D721Med (cell line): ENCODE data around the gene HS6ST3.

Experiments used
- DNase-seq: peaks from one replicate; pipeline ENCODE4 v3.0.0; 2011; ENCODE audit warnings: low spot score; ENCODE audit not compliant: insufficient read length
- FAIRE-seq: peaks from 2 replicates; lab custom pipeline; 2011; peaks lifted over from hg19 to GRCh38; lab: Jason Lieb, UNC
- CTCF ChIP-seq: IDR thresholded peaks from 2 replicates; pipeline ENCODE4 v1.5.1; 2012; ENCODE audit warnings: mild to moderate bottlenecking, control low read depth; ENCODE audit not compliant: insufficient read depth; ENCODE audit errors: missing control alignments

The HS6ST3 gene

GRCh38 chr13:96342852-96343465 lies 253.1 kb downstream of the HS6ST3 start:
- FAIRE-seq: no peak
- DNase-seq: no peak
- TF ChIP-seq CTCF: no peak

DNA sequence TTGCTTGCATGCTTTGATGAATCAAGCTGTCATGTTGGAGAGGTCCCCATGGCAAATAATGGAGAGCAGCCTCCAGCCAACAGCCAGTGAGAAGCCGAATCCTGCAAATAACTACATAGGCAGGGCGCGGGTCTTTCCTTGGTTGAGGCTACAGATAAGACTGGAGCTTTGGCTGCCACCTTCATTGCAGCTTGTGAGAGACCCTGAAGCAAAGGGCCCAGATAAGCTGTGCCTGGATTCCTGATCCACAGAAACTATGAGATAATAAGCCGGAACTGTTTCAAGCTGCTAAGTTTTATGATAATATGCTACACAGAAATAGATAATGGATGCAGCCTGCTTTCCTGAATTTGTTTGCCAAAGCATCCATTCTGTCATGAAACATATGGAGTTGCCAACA lies 257.0 kb downstream of the HS6ST3 start:
- DNase-seq: no peak
- no peak for TF ChIP-seq CTCF
- no peak for FAIRE-seq

DNA sequence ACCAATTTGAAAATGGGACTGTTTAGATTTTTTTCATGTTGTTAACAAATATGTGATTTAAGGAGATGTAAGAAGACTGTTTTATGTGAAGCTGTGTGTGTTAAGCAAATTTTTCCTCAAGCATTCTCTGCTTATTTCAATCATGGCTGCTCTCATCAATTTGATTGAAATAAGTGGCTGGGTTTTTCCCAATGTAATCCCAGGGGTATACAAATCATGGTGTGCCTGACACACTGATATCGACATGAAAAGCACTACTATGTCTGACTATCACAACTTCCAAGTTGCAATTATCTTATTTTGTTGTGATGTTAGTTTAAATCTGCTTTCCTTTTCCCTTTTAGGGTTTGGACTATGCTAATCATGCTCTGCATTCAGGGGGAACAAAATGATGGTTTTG lies 283.7 kb downstream of the HS6ST3 start:
- DNase-seq (no peak), FAIRE-seq (no peak)
- TF ChIP-seq CTCF: no peak

DNA sequence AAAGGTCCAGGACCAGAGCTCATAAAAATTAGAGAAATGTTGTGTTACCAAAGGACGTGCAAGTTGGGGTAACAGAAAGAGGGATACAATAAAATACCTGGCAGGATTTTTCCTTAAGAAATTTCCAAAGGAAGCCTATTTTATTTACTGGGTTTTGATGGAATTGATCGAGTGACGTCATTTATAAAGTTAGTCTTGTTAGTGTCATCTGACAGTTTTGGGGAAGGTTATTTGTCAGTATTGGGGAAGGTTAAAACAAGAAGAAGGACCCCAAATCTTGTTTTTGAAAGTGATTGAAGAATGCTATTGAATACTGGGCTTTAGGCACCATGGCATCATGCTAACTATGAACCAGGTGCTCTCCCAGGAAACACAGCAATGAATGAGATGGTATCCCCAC lies 287.9 kb downstream of the HS6ST3 start:
- FAIRE-seq: no peak
- no peak for TF ChIP-seq CTCF

GRCh38 chr13:96379967-96380366 lies 290.1 kb downstream of the HS6ST3 start:
- TF ChIP-seq CTCF: no peak
- DNase-seq (no peak), FAIRE-seq (no peak)

More for the DNA sequence above, 287.9 kb downstream of the HS6ST3 start:
- DNase-seq: no peak

DNA sequence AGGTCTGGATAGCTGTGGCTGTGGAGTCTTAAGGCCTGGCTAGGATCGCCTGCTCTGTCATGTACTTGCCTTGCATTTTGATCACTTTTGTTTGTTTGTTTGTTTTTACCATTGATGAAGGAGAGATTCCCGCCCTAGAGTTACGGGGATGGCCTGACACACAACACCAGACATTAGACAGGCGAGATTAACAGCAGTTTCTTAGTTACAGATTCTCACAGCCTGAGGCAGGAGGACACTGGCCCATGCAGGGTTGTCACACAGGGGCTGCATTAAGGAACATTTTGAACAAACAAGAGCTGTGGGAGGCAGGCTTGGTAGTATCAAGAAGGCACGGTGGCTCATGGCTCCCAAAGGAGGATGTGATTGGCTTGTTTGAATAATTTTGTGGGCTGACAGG lies 291.8 kb downstream of the HS6ST3 start:
- no peak for TF ChIP-seq CTCF
- DNase-seq (no peak), FAIRE-seq (no peak)

DNA sequence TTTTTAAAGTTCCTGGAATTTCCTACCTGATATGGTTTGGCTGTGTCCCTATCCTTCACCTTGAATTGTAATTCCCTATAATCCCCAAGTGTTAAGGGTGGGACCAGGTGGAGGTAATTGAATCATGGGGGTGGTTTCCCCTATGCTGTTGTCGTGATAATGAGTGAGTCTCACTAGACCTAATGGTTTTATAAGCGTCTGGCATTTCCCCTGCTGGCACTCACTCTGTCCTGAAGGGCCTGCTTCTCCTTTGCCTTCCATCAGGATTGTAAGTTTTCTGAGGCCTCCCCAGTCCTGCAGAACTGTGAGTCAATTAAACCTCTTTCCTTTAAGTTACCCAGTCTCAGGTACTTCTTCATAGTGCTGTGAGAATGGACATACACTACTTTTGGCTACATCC lies 298.7 kb downstream of the HS6ST3 start:
- TF ChIP-seq CTCF: no peak
- DNase-seq (no peak), FAIRE-seq (no peak)
